Measurements from ENCODE around the gene ANKRD29. TPM values are rescaled to one million over a fixed set of nuclear protein-coding genes. Genes with fewer than 3 reads are reported as not detected.

The ANKRD29 gene
- polyA plus RNA-seq (ENCODE audit: insufficient read length): 4.0 TPM

GRCh38 chr18:23662309-23663263, at the start of gene ANKRD29:
ANKRD29 (minus strand) TSS chr18:23662911; CDS start chr18:23662730, 181 bp downstream.
- no peak for DNase-seq (ENCODE audit: low read depth)

DNA sequence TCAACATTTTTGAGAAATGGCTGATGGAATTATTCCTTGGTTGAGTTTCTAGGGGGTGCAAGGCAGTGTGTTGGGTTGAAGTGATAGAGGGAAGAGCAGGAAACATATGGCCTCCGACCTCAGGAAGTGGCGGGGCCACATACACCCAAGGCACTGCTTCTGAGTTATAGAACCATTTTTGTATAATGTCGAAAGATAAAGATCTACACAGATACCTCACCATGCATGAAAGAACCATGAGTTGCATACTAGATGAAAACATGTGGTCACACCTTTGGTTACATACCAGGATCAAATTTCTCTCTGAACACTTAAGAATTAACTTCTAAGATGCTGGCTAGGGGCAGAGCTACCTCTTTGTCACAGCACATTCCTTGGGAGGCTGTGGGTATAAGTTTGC, 49.7 kb upstream of the ANKRD29 start:
- DNase-seq (ENCODE audit: low read depth): no peak

GRCh38 chr18:23711426-23711825, 48.7 kb upstream of the ANKRD29 start:
- no peak for DNase-seq (ENCODE audit: low read depth)

DNA sequence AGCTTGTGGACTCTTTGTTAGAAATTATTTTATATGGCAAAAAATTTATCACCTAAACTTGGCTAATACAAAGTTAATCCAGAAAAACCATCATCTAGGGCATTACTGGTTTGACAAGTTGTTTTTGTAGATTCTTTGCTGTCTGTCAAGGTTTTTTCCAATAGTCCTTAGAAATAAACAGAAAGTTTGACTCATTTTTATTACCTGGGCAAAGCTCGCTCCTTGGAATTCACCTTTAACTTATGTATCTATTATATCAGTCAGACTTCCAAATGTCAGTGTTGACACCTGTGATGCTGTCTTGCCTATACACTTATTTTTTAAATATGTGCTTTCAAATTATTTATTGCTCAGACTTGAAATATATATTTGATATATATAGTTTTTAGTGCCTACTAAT, 48.2 kb upstream of the ANKRD29 start:
- no peak for DNase-seq (ENCODE audit: low read depth)

GRCh38 chr18:23710068-23710527, 47.4 kb upstream of the ANKRD29 start:
- no peak for DNase-seq (ENCODE audit: low read depth)

- DNase-seq (ENCODE audit: low read depth): no peak
Measured at GRCh38 chr18:23706971-23707640, 44.4 kb upstream of the ANKRD29 start.

GRCh38 chr18:23704806-23705205, 42.1 kb upstream of the ANKRD29 start:
- no peak for DNase-seq (ENCODE audit: low read depth)

DNA sequence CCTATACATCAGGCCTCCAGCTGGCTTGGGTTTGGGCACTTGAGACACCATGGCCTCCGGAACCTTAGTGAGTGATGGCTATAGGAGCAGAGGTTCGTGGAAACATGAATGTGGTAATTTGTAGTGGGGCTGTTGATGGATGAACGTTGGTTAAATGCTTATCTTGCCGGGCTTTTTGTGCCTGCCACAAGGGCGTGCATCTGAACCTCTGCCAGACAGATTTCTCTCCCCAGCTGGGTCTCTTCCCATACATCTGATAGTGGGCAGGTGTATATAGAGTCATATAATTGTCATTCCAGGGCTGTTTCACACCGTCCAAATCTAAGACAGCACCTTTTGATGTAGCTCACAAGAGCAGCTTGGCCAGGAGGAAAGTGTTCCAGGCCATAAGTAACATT, 41.3 kb upstream of the ANKRD29 start:
- DNase-seq (ENCODE audit: low read depth): no peak

DNA sequence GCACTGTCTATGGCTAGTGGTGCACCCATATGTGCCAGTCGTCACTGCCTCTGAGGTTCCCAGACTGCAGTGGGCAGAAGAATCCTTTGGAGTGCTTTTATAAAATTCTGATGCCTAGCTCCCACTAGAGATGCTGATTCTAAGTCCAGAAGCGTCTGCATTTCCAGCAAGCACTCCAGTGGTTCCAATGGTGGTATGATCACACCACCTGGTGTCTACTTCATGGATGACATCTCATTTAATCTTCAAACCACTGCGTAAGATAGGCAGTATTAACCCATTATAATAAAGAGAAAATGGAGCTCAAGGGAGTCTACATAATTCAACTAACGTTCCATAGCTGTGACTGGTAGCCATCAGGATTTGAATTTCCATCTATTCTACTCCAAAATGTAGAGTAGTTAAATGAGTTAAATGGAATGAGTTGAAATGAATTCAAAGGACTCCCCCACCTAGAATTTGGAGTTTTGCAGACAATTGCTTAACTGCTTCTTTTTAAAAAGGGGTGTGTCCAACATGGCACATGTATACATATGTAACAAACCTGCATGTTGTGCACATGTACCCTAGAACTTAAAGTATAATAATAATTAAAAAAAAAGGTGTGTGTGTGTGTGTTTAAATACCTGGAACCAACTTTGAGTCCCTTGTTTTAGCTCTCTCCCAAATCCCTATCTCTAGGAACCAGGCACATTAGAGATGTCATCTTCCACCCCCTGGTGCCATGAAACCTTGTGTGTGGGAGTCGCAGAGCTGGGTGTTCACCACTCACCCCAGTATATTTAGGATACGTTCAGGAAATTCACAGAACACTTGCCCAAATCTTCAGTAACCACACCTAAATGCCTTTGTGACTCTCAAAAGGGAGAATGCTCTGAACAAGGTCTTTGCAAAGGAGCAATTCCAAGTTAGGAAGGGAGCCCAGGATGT, 40.6 kb upstream of the ANKRD29 start:
- no peak for DNase-seq (ENCODE audit: low read depth)

DNA sequence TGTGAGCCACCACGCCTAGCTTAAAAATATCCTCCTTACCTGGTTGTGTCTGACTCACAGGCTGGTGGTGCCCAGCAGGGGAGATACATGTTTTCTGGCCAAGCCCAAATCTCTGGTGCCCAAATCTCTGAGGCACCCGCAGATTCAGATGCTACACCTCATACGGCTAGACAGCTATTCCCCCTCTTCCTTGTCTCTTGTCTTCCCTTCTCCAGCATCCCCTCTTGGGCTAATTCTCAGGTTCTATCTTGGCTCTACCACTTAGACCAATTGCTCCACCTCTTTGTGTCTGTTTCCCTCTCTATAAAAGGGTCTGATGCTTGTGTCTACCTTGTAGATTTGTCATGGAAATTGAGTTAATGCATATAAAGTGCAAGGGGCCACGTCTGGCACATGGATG, 39.9 kb upstream of the ANKRD29 start:
- no peak for DNase-seq (ENCODE audit: low read depth)

- DNase-seq (ENCODE audit: low read depth): no peak
Measured at GRCh38 chr18:23701544-23702064, 38.9 kb upstream of the ANKRD29 start.

DNA sequence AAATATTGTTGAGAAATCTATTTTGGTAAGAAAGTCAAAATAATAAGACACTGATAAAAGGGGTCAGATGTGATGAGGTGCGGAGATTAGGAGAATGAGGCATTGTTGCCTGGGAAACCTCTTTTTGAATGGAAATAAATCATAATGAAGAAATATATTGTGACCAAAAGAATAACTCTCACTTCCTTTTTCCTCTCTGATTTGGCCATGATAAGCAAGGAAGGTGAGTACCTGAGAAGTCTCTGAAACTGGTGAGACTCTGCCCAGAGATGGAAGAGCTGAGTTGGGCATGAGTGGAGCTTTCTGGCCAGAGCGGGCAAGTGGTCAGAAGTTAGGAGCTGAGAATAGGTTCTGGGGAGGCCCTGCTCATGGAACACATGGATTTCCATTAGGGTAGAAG, 38.3 kb upstream of the ANKRD29 start:
- DNase-seq (ENCODE audit: low read depth): no peak

- DNase-seq (ENCODE audit: low read depth): no peak
Measured at GRCh38 chr18:23694637-23695430, 32.1 kb upstream of the ANKRD29 start.

DNA sequence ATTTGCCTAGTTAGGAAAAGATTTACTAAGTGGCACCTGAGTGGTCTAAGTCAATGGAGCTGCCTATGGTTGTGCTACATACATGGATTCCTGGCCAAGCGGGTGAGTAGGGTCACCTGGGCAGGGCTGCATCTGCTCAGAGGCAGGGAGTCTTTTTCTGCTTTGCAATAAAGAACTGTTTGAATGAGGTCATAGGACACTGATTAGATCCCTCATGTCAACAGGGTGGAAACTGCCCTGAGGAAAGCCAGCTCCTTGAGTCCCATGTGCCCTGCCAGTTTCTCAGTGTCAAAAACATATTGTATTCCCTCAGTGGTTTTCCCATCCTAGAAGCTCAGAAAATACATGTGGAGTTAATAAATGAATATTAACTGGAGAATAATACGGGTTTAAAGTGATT, 31.1 kb upstream of the ANKRD29 start:
- no peak for DNase-seq (ENCODE audit: low read depth)

DNA sequence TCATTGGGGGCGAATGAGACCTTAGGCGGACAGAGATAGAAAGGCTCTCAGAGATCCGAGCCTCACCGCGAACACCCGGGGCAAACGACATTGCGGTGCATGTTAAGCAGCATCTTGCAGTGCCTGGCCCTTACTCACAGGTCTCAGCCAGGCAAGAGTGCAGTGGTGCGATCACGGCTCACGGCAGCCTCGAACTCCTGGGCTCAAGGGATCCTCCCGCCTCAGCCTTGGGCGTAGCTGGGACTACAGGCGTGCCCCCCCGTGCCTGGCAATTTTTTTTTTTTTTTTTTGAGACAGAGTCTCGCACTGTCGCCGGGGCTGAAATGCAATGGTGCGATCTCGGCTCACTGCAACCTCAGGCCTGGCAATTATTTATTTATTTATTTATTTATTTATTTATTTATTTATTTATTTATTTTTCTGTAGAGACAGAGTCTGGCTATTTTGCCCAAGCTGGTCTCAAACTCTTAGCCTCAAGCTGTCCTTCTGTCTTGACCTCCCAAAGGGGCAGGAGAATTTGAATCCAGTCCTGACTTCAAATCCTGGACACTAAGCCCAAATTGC, 27.9 kb upstream of the ANKRD29 start:
- DNase-seq (ENCODE audit: low read depth): no peak

DNA sequence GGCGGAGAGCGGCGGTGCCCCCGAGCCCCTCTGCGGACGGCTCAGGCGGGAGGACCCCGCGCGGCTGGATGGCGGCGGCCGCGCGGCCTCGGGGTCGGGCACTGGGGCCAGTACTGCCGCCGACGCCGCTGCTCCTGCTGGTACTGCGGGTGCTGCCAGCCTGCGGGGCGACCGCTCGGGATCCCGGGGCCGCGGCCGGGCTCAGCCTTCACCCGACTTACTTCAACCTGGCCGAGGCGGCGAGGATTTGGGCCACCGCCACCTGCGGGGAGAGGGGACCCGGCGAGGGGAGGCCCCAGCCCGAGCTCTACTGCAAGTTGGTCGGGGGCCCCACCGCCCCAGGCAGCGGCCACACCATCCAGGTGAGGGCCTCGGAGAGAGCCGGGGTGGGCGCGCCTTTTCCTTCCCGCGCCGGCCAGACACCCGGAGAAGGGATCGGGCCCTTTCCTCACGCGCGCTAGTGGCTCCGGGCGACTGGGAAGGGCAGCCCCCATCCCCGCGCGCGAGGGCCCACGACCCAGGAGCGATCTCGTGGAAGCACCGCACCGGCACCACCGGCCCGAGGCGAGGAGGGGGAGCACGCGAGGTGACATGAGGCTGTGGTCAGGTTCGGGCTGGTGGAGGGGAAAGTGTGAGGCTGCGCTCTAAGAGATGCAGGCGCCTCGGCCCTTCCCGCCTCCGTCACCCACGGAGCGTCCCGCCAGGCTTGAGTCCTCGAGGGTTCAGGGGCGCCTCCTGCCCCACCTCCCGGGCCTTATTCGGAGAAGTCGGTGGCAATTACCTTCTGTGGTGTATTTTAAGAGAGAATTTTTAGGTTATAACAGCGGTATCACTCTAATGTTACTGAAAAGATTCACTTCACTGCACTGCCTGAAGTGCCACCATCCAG, 27.1 kb upstream of the ANKRD29 start:
- no peak for DNase-seq (ENCODE audit: low read depth)

- DNase-seq (ENCODE audit: low read depth): no peak
Measured at GRCh38 chr18:23689031-23689615, 26.4 kb upstream of the ANKRD29 start, which contains the start of gene LAMA3. LAMA3 (plus strand) TSS chr18:23689453; CDS start chr18:23689684, 231 bp downstream.

GRCh38 chr18:23688528-23688927, 25.8 kb upstream of the ANKRD29 start:
- no peak for DNase-seq (ENCODE audit: low read depth)

Measured in forelimb muscle (tissue), 1 donor.